ENCODE data around the gene LDLRAD3. TPM values are rescaled to one million over a fixed set of nuclear protein-coding genes. Genes with fewer than 3 reads are reported as not detected.

LDLRAD3 gene
- polyA plus RNA-seq, 3 donors = 7.3 to 14.1 (median 10.4) TPM

GRCh38 chr11:35912883-35913624, 30.8 kb upstream of the LDLRAD3 start:
- Histone ChIP-seq H3K4me2 (replicated peaks; ENCODE audit: extremely low read depth, low read length, poor library complexity, severe bottlenecking) (no peak overlapping the region), H3K4me3 (replicated peaks in 1 of 3; ENCODE audit: low read depth in 2 of 3, low read length in 3 of 3) (no peak overlapping the region), H3K79me2 (ENCODE audit: insufficient read depth, low read length) (no peaks in the 10 kb centered on the region), H2AFZ (ENCODE audit: insufficient read depth, low read depth, low read length, poor library complexity, severe bottlenecking) (no peak overlapping the region), H3K9me3 (replicated peaks in 1 of 2; ENCODE audit: control insufficient read depth in 1 of 2, insufficient read depth in 1 of 2, low read length in 2 of 2) (no peaks in the 10 kb centered on the region), H3K27me3 (ENCODE audit: control insufficient read depth in 2 of 2, insufficient read depth in 2 of 2, low read length in 2 of 2) (no peaks in the 10 kb centered on the region), H3K4me1 (ENCODE audit: control insufficient read depth in 1 of 2, insufficient read depth in 2 of 2, low read length in 2 of 2) (peaks cover 1 to 15% of the 10 kb centered on the region in 2 donors), H3K9ac (ENCODE audit: insufficient read depth, low read length, poor library complexity, severe bottlenecking) (no peak overlapping the region), H4K20me1 (ENCODE audit: insufficient read depth, low read length) (no peaks in the 10 kb centered on the region), H3K27ac (ENCODE audit: low read depth in 1 of 2, low read length in 2 of 2) (no peak overlapping the region), H3K36me3 (replicated peaks in 1 of 2; ENCODE audit: control insufficient read depth in 1 of 2, insufficient read depth in 2 of 2, low read length in 2 of 2) (no peaks in the 10 kb centered on the region)
- peaks cover 2 to 5% (median 5%) of the 10 kb centered on the region in 3 donors for H3K27me3 Mint-ChIP-seq (ENCODE audit: low read depth in 3 of 3)
- H3K4me3 Mint-ChIP-seq = no peak overlapping the region
- no peaks in the 10 kb centered on the region for H3K36me3 Mint-ChIP-seq
- peaks cover 13% of the 10 kb centered on the region for H3K4me1 Mint-ChIP-seq
- H3K9me3 Mint-ChIP-seq = peaks cover 0 to 2% (median 0%) of the 10 kb centered on the region in 7 donors
- DNase-seq = no peak
- H3K27ac Mint-ChIP-seq = no peak overlapping the region
- TF ChIP-seq CTCF (IDR thresholded peaks at IDR 0.05) = no peak
- intact Hi-C loops (cut with micrococcal nuclease) = no loop called here

- WGBS (ENCODE audit: insufficient coverage) = 75% methylated on average over 2 of the region's 3 CpGs
- no peaks in the 10 kb centered on the region for H3K36me3 Mint-ChIP-seq
- H2AFZ ChIP-seq (ENCODE audit: insufficient read depth, low read depth, low read length, poor library complexity, severe bottlenecking) = no peak overlapping the region
- no peak overlapping the region for H3K27ac ChIP-seq (ENCODE audit: low read depth in 1 of 2, low read length in 2 of 2)
- H3K27me3 ChIP-seq (ENCODE audit: control insufficient read depth in 2 of 2, insufficient read depth in 2 of 2, low read length in 2 of 2) = no peaks in the 10 kb centered on the region
- DNase-seq = no peak
- H3K4me2 ChIP-seq (replicated peaks; ENCODE audit: extremely low read depth, low read length, poor library complexity, severe bottlenecking) = no peak overlapping the region
- peaks cover 7 to 20% of the 10 kb centered on the region in 2 donors for H3K4me1 ChIP-seq (ENCODE audit: control insufficient read depth in 1 of 2, insufficient read depth in 2 of 2, low read length in 2 of 2)
- H3K9me3 ChIP-seq (replicated peaks in 1 of 2; ENCODE audit: control insufficient read depth in 1 of 2, insufficient read depth in 1 of 2, low read length in 2 of 2) = no peaks in the 10 kb centered on the region
- H3K36me3 ChIP-seq (replicated peaks in 1 of 2; ENCODE audit: control insufficient read depth in 1 of 2, insufficient read depth in 2 of 2, low read length in 2 of 2) = no peaks in the 10 kb centered on the region
- no peak for TF ChIP-seq CTCF (IDR thresholded peaks at IDR 0.05)
- no peak overlapping the region for H3K9ac ChIP-seq (ENCODE audit: insufficient read depth, low read length, poor library complexity, severe bottlenecking)
- intact Hi-C loops (cut with micrococcal nuclease) = no loop called here
- no peak overlapping the region for H3K27ac Mint-ChIP-seq
- peaks cover 0 to 2% (median 0%) of the 10 kb centered on the region in 7 donors for H3K9me3 Mint-ChIP-seq
- H3K4me1 Mint-ChIP-seq = peaks cover 18% of the 10 kb centered on the region
- H3K79me2 ChIP-seq (ENCODE audit: insufficient read depth, low read length) = no peaks in the 10 kb centered on the region
- peaks cover 2 to 8% (median 5%) of the 10 kb centered on the region in 3 donors for H3K27me3 Mint-ChIP-seq (ENCODE audit: low read depth in 3 of 3)
- H4K20me1 ChIP-seq (ENCODE audit: insufficient read depth, low read length) = no peaks in the 10 kb centered on the region
- H3K4me3 ChIP-seq (replicated peaks in 1 of 3; ENCODE audit: low read depth in 2 of 3, low read length in 3 of 3) = no peak overlapping the region
- H3K4me3 Mint-ChIP-seq = no peak overlapping the region
These were observed 29.0 kb upstream of the LDLRAD3 start for GRCh38 chr11:35914816-35915215.
